Dedifferentiated amniotic fluid mesenchymal stem cell (primary cell): ENCODE measurements around the gene AGMO.

Source experiments
- DNase-seq: peaks from one replicate; pipeline ENCODE4 v3.0.0-alpha.2; 2016; ENCODE audit errors: extremely low spot score

The AGMO gene

GRCh38 chr7:15234431-15234830 lies 327.4 kb downstream of the AGMO start:
- no peak for DNase-seq

GRCh38 chr7:15228831-15229230 lies 333.0 kb downstream of the AGMO start:
- DNase-seq, result no peak

- no peak for DNase-seq
Observed at GRCh38 chr7:15225981-15226380, 335.8 kb downstream of the AGMO start.

GRCh38 chr7:15219758-15220157 lies 342.1 kb downstream of the AGMO start:
- no peak for DNase-seq

- no peak for DNase-seq
Observed at GRCh38 chr7:15218261-15218660, 343.6 kb downstream of the AGMO start.

GRCh38 chr7:15215616-15216015 lies 346.2 kb downstream of the AGMO start:
- DNase-seq, result no peak

- DNase-seq, result no peak
Observed at GRCh38 chr7:15214976-15215375, 346.8 kb downstream of the AGMO start.

- DNase-seq, result no peak
Observed at GRCh38 chr7:15213093-15213492, 348.7 kb downstream of the AGMO start.

- DNase-seq, result no peak
Observed at GRCh38 chr7:15209429-15209828, 352.4 kb downstream of the AGMO start.

- no peak for DNase-seq
Observed at GRCh38 chr7:15204421-15204820, 357.4 kb downstream of the AGMO start.

GRCh38 chr7:15199482-15199881 lies 362.3 kb downstream of the AGMO start:
- DNase-seq, result no peak

- DNase-seq, result no peak
Observed at GRCh38 chr7:15197042-15197977, 364.5 kb downstream of the AGMO start.

GRCh38 chr7:15178065-15178464 lies 383.8 kb downstream of the AGMO start:
- DNase-seq, result no peak

- DNase-seq, result no peak
Observed at GRCh38 chr7:15176089-15176488, 385.7 kb downstream of the AGMO start.

GRCh38 chr7:15175152-15175551 lies 386.7 kb downstream of the AGMO start:
- DNase-seq, result no peak

- no peak for DNase-seq
Observed at GRCh38 chr7:15174485-15174884, 387.3 kb downstream of the AGMO start.

- DNase-seq, result no peak
Observed at GRCh38 chr7:15168489-15168888, 393.3 kb downstream of the AGMO start.

- no peak for DNase-seq
Observed at GRCh38 chr7:15167912-15168311, 393.9 kb downstream of the AGMO start.

- no peak for DNase-seq
Observed at GRCh38 chr7:15166620-15167019, 395.2 kb downstream of the AGMO start.

GRCh38 chr7:15159261-15159660 lies 402.6 kb downstream of the AGMO start:
- DNase-seq, result no peak

GRCh38 chr7:15158141-15158810 lies 403.5 kb downstream of the AGMO start:
- no peak for DNase-seq
